CD4-positive, alpha-beta T cell treated with Interleukin-1 beta for 1 hour (primary cell): ENCODE results near the gene HRCT1.
"Not testable (repeated sequence)": the region's sequence is repeated elsewhere in the genome, so short reads cannot be mapped to it uniquely, and the experiment has no call there.

Source experiments
- DNase-seq, 2 donors: peaks; one replicate each; pipeline ENCODE4 v3.0.0-alpha.2; 2020 to 2022

Gene HRCT1

DNA sequence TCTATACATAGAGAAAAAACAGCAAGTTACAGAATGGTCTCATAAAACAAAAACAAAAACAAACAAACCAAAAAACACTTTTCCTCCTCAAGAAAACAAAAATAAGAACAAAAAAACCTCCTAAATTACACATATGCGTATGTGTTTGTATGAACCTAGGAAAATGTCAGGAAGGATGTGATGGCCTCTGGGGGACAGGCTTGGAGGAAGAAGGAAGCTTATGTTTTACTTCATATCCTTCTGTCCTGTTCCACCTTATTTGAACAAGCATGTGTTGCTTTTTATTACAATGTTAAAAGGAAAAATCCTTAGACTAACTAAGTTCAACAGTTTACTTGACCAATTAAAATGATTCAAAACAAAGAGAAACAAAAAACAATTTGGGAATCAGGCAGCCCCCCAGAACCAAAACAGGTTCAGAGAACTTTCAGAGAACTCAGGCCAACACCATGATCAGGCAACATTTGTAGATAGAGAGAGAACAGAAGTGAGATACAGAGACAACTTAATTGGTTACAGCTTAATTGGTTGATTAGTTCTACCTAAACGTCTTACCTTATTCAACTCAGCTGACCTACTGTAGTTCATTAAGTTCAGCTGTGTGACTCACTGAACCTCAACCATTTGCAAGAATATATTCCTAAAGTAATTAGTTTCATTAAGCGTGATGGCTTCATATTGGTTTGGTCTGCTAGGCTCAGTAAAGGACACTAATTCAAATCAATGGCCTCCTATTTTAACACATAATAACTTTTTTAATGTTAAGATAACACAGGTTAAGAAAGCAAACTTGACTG lies 13.4 kb downstream of the HRCT1 start:
- no peak for DNase-seq

DNA sequence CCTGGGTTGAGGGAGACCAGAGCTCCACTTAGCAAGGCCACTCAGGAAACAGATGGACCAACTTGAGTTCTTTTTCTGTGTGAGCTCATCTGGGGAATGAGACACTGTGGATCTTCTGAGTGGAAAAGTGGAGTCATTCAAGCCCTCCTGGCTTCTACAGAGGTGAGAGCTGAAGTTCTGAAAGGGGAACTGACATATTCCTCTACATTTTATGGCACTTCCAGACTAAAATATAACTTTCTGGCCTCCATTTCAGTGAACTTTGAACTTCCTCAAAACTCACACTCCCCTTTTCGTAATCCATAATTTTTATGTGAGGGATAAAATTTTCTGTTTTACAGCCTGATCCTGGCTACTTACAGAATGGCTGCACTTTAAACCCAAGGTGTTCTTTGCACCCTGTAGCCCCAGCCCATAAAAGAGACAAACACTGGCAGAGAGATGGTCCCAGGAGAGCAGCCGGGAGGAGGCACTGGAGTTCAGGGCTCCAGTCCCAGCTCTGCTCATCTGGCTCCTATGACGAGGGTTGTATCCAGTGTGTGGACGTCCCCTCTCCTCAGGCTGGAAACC lies 14.1 kb downstream of the HRCT1 start:
- no peak for DNase-seq

DNA sequence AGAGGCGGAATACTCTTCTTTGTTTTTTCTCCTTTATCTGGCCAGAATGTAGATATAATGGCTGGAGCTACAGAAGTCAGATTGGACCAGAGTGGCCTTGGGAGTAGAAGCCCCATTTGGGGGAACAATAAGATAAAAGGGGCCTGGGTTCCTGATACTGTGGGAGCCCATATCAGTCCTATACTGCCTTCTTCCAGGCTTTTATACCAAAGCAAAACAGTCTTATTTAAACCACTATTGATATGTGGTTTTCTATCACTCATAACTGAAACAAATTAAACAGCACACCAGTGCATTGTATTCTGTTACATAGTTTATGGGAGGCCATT lies 17.6 kb downstream of the HRCT1 start:
- DNase-seq, result no peak

DNA sequence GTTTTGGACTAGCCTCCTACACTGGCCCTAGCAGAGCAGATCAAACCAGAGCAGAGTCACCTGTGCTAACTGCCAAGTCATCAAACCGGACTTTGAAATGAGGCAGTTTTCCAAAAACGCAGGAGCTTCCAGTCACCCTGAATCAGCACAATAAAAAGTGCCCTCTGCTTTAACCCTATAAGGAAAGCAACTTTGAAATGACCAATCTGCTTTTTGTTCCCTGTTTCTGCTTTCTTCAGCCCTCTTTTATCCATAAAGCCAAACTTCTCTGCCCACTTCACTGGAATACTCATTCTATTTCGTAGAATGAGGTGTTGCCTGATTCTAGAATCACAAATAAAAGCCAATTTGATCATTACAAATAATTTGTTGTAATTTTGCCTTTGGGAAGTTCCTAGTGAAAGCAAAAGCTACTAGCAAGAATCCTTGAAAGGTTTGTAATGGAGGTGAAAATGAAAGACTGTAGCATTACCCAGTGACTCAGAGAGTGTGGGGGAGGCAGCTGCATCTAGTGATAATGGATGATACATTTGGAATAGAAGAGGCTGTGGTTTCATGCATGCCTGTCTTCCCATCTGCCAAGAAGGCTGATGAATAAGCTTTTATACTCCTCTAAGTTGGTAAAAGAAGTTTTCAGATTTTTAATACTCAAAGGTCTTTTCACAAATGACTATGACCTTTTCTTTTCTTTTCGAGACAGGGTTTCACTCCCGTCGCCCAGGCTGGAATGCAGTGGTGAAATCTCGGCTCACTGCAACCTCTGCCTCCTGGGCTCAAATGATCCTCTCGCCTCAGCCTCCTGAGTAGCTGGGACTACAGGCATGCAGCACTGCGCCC lies 18.1 kb downstream of the HRCT1 start:
- DNase-seq, result no peak

DNA sequence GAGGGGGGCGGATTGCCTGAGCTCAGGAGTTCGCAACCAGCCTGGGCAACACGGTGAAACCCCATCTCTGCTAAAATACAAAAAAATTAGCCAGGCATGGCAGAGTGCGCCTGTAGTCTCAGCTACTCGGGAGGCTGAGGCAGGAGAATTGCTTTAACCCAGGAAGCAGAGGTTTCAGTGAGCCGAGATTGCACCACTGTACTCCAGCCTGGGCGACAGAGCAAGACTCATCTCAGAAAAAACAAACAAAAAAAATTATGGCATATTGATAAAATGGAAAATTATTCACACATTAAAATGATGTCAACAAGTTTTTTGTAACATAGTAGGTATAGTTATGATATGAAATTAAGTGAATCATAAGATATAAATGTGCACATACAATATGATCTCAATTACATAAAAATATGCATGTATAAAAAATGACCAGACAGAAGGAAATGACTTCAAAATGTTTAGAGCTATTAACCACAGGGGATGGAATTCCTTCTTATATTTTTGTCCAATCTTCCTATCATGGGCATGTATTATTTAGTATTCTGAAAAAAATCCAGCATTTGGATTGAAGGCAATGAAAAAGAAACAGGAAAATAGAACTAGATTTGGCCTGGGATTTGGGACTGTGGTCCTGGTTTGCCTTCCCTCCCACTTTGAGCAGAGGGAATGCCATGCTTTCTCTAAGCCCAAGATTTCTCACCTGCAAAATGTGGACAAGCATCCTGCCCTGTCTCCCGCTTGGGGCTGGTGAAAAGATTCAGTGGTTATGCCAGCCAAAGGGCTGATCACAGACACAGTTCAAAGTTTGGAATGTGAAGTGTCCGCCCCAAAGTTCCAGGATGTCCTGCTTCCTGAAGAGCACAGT lies 22.8 kb downstream of the HRCT1 start:
- DNase-seq, result no peak

DNA sequence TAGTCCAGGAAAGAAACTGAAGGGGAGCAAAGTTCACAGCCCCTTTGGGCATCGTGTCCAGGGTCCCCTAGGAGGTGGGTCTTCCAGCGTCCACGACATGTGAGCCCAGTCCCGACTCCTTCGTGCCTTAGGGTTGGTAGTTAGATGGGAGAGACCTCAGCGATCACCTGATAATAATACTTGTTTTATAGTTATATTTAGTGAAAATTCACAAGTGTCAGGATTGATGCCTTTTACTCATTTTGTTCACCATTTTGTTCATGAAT lies 23.4 kb downstream of the HRCT1 start:
- no peak for DNase-seq

DNA sequence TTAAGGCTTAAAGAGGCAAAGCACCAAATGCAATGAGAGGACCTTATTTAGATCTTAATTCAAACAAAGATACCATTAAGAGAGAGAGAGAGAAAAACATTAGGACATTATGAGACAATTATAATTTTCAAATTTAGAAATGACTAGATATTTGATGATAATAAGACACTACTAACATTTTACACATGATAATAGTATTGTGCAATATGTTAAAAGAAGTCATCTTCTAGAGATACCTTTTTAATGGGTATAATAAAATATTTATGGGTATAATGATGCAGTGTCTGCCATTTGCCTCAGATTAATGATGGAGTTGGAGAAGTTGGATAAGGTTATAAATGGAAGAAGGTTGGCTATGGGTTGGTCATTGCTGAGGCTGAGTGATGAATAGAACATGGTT lies 24.5 kb downstream of the HRCT1 start:
- no peak for DNase-seq

DNA sequence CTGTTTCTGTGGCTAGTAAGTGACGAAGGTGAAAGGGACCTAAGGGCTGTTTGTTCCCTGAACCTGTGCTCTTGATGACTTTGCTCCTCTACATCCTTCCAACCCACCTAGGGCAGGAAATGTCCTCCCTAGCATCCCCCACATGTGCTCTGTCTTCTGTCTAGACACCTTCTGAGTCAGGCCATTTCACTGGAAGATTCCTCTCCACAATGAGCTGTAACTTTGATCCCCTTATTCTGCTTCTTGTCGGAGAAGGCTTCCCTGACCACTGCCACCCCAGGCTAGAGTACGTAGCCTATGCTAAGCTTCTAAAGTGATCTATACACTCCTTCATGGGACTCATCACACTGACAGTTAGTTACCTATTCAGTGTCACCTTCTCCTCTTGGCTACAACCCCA lies 25.0 kb downstream of the HRCT1 start:
- no peak for DNase-seq

DNA sequence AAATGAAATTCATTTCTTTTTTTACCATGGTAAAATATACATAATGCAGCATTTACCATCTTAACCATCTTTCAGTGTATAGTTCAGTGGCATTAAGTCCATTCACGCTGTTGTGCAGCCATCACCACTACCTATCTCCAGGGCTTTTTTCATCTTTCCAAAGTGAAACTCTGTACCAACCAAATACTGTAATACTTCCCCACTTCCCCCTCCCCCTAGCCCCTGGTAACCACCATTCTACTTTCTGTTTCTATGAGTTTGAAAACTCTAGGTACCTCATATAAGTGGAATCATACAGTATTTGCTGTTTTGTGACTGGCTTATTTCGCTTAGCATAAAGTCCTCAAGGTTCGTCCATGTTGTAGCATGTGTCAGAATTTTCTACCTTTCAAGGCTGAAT lies 26.7 kb downstream of the HRCT1 start:
- DNase-seq, result peak in 1 of 2 donors; percentile 28

DNA sequence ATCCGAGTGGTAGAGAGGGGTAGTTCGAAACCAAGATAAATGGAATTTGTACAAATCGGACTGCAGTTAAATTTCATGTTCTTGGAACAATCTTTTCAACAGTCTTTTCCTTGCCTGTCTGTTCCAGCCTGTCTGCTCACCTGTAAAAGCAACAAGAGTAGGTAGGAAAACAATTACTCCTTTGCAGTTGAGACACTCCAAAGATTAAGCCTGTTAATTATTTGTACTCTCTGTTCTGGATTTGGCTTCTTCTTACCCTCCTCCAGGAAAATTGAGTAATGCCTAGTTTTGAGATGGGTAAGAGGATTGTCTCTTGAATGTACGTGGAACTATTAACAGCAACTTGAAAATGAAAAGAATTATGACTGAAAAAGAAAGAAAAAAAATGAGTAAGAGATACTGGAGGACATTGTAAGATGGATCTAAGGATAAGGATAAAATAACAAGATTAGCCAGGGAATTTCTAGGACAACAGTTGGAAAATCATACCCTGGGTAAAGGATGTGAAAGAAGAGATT lies 27.6 kb downstream of the HRCT1 start:
- DNase-seq, result no peak

DNA sequence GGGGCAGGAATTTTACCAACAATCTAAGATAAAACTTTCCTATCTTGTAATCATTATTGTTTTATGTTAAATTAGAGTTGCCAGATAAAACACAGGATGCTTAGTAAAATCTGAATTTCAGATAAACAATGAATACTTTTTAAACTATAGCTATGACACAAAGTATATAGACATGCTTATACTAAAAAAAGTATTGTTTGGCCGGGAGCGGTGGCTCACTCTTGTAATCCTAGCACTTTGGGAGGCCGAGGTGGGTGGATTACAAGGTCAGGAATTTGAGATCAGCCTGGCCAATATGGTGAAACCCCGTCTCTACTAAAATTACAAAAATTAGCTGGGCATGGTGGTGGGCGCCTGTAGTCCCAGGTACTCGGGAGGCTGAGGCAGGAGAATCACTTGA lies 28.1 kb downstream of the HRCT1 start:
- not testable (repeated sequence) for DNase-seq

DNA sequence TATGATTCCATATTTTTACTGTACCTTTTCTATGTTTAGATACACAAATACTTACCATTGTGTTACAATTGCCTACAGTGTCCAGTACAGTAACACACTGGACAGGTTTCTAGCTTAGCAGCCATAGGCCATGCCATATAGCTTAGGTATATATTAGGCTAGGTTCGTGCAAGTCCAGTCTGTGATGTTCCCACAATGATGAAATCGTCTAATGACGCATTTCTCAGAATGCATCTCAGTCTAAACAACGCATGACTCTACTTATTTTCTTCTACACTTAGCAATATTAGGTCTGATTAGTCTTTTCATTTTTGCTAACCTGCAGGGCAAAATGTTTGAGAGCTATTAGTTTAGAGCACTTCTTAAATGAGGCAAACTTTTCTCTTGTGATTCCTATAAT lies 29.3 kb downstream of the HRCT1 start:
- DNase-seq, result no peak

DNA sequence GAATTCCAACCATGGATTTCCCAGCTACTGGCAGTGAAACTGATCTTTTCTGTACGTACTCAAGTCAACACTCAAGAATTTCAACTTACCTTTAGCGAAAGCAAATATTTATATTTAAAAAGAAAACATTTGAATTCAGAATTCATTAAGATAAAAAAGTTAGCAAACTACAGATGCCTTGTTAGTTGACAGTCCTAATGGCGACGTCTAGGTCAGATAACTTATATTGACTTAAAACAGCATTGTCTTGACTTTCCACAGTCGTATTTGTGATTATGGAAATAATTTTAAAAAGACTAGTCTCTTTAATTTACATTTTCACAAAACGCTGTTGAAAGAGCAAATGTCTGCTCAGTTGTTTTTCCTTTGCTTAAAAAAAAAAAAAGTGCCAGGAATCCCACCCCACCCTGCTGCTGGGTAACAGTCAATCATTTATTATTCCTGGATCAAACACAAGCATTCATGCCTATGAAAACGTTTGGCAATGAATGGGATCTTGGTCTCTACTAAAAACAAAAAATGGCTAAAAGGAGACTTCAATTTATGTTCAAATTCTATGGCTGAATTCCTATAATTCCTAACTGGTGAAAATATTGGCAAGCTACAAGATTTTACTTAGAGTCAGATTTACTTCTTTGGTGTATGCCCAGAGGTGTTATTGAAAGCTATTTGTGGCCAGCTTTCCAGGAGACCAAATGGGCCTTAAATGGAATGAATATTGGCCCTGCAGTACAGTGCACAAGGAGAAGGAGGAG lies 29.9 kb downstream of the HRCT1 start:
- no peak for DNase-seq

DNA sequence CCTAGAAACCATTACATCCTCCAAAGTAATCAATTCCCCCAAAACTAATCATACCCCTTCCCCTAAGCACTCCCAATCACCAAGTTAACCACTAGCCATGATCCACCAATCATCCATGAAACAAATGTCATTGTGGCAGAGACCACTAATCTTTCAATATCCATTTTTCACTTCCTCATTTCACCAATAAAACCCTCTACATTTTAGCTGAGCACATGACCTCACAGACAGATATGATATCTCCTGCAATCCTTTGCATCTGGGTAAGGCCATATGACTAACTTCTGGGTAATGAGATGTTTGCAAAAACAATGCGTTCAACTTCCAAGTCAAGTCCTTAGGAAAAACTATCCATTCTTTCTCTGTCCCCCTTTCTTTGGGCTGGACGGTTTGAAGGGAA lies 31.2 kb downstream of the HRCT1 start:
- DNase-seq, result no peak

DNA sequence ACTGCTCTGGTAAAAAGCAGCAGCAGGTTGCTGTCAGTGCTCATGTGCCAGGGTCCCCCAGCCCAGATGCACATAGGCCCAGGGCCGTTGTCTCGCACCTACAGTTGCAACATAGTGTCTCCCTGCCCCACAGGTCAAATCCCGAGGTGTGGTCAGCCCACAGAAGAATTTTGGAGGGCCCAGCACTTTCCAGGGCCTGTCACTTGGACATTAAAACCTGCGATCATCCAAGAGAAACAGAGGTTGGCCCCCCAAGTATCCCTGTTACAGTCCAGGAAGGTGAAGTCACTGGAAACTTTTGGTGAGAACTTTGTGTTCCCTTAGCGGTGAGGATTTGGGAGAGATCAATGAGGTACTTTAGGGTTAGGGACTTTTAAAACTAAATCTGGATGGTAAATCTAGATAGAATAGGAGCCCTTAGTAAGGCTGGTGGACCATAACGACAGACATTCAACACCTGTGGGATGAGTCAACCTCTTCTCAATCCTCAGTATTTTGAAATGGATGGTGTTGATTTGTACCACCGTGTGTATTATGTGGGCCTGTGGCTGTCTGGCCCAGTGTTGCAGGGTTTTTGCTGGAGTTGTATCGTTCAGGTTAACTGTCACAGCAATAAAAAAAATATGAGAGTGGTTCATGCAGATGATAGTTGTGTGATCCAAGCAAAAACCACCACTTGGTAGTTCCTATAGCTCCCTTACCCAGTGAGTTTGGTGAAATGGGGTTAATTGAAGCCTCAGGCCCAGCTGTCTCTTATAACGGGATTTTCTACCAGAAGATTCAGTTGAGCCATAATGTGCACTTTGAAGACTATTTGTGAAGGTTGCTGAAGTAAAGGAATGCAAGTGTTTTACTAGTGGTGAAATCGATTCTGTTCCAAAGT lies 32.7 kb downstream of the HRCT1 start:
- DNase-seq, result no peak

DNA sequence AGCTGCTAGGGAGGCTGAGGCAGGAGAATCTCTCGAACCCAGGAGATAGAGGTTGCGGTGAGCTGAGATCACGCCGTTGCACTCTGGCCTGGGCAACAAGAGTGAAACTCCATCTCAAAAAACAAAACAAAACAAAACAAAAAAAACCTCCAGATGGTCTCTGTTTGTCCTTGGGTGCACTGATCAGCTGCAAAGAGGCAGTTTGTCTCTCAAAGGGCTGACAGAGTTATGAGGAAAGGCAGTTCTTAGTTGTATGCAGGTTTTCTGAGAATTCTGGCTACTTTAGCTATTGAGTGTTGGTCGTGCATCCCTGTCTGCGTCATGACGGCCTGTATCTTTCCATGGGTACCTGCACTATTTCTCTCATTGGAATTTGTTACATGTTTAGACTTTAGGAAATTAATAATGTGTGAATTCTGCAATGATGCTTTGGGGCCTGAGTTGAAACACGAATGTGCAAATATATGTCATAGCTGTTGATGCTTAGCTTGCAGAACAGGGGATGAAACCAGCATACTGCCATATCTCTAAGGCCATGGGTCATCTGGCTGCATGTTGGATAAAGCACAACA lies 33.8 kb downstream of the HRCT1 start:
- no peak for DNase-seq

DNA sequence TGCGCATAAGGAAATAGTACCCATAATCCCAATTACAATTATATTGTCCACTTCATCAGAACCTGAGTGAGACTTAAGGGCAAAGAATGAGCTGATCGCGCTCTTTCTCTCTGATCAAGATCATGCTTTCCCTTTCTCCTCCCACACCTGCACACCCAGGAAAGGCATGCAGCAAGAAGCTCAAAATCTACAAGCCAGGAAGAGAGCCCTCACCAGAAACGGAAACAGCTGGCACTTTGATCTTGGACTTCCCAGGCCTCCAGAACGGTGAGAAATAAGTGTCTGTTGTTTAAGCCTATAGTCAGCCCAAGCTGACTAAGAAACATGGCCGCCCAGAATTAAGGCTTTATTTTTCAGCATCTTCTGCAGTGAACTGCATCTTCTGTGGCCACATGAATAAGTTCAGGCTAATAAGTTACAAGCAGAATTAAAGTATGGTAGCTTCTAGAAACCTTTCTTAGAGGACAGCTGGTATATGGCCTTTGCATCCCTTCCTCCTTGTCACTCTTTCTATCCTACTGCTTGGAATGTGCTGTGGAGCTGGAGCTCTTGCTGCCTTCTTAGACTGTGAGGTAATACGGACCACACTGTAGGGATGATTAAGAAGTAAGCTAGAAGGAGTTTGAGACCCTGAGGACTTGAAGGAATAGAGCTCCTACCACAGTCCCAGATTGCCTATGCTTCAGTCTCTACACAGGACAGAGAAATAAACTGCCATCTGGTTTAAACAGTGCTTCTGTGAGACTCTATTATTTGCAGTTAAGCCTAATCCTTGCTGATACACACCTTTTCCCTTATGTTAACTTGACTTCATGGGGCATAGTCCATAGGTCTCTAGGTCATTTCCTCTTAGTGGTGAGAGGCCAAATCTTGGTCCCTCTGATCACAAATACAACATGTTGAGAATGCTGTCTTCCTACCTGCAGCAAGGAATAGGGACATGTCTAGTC lies 34.7 kb downstream of the HRCT1 start:
- DNase-seq, result peak in 1 of 2 donors; percentile 58

DNA sequence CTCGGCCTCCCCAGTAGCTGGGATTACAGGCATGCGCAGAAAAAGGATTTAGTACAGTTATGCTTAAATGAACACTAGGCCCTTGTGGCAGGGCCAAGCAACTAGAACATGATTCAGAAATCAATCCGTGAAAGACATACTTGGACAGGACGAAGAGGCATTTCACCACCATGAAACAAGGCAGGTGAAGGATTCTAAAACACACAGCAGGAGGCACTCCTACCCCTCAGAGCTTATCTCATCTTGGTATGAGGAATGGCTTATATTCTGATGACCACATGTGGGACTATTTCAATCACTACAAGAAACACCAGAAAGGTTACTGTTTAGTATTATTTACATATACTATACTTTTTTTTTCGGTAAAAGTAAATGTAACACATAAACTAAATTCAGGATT lies 36.3 kb downstream of the HRCT1 start:
- DNase-seq, result no peak

DNA sequence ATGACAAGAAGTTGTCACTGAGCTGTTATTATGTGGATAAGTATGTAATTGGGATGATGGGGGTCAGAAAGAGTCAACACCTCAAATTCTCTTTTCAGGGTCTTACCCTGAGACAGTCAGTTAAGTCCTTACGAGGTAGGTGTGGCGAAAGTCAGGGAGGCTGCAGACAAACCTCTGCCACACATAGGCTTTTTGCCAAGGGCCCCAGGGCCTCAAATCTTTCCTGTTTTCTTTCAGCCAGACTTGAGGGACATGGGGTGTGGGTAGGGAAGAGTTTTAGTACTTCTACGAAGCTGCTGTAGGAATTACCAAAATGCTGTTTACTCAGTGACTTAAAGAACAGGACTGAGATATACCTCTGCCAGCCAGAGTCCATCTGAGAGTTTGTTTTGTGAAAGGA lies 38.2 kb downstream of the HRCT1 start:
- DNase-seq, result no peak

DNA sequence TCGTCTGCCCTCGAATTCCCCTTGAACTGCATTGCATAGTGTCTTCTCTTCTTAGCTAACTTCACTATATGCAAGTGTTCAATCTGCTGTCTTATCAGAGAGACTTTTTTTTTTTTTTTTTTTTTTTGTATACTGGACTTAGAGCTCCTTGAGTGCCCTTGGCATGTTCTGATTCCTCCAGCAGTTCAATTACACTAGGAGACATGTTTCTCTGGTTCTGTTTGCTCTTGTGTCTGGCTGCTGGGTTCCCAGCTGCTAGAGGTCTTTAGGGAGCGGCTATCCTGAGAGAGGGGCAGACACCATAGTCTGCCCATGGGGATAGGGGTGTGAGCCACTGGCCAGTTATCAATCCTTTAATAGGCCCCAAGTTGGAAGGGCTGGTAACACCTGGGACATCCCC lies 38.8 kb downstream of the HRCT1 start:
- no peak for DNase-seq
